Endothelial cell of umbilical vein (primary cell): ENCODE results near the gene MFSD1. TPM values are rescaled to one million over a fixed set of nuclear protein-coding genes. Genes with fewer than 3 reads are reported as not detected.

Experiments used
- BruUV-seq: library from RNA; stranded (reverse); fragments of 400-500 nt; replicated peaks from 2 replicates; lab custom pipeline; 2021; lab: Mats Ljungman, UMichigan
- CTCF ChIA-PET: fragments of 300-600, 350-600 bp; sonication (Branson Sonifier 250); formaldehyde crosslinking; loops from one replicate; lab custom pipeline; 2021; ENCODE audit warnings: antibody characterized with exemption, inconsistent platforms; lab: Charles Lee
- POLR2A ChIA-PET: fragments of 300-600, 350-600 bp; sonication (Branson Sonifier 250); formaldehyde crosslinking; loops from one replicate; lab custom pipeline; 2021; ENCODE audit warnings: antibody characterized with exemption, inconsistent platforms; lab: Charles Lee
- DNase-seq: peaks from one replicate; pipeline ENCODE4 v3.0.0-alpha.2; 2011; ENCODE audit warnings: low read depth, low spot score
- FAIRE-seq: peaks from 2 replicates; lab custom pipeline; 2011; peaks lifted over from hg19 to GRCh38; lab: Jason Lieb, UNC
- H2AFZ ChIP-seq: 2 replicates; pipeline ENCODE4 v1.6.0; 2012; ENCODE audit warnings: low read depth, low read length, control low read depth, inconsistent platforms
- H3K27ac ChIP-seq: 2 replicates; pipeline ENCODE4 v1.5.1; 2011; ENCODE audit warnings: low read depth, mild to moderate bottlenecking, control low read depth, low read length, moderate library complexity; ENCODE audit not compliant: insufficient read depth
- H3K27me3 ChIP-seq, 2 experiments: 2 replicates each; pipeline versions ENCODE4 v1.6.0 to v1.6.1; 2011; ENCODE audit warnings: low read length in 2 of 2, mixed read lengths in 1 of 2; ENCODE audit not compliant: control insufficient read depth in 2 of 2, insufficient read depth in 2 of 2
- H3K36me3 ChIP-seq, 2 experiments: 2 replicates in 1 of 2; 3 replicates in 1 of 2; pipeline ENCODE4 v1.5.1; 2011; ENCODE audit warnings: low read length in 2 of 2, mild to moderate bottlenecking in 1 of 2, moderate library complexity in 1 of 2; ENCODE audit not compliant: control insufficient read depth in 2 of 2, insufficient read depth in 2 of 2; ENCODE audit errors: extremely low read depth in 1 of 2
- H3K4me1 ChIP-seq: 3 replicates; pipeline ENCODE4 v1.5.1; 2011; ENCODE audit warnings: mild to moderate bottlenecking, low read length; ENCODE audit not compliant: control insufficient read depth, insufficient read depth; ENCODE audit errors: extremely low read depth
- H3K4me2 ChIP-seq: 2 replicates; pipeline ENCODE4 v1.6.1; 2011; ENCODE audit warnings: low read length, control low read depth, mixed read lengths; ENCODE audit not compliant: insufficient read depth
- H3K4me3 ChIP-seq, 3 experiments: fragments of 200-600 bp in 1 of 3; sonication (generic), shearing (Covaris generic) in 1 of 3; replicated peaks in 1 of 3; 2 replicates each; pipeline ENCODE4 v1.5.1; 2011 to 2016; ENCODE audit warnings: control low read depth in 3 of 3, low read length in 3 of 3, mild to moderate bottlenecking in 2 of 3, inconsistent platforms in 1 of 3, low read depth in 1 of 3, moderate library complexity in 1 of 3; ENCODE audit not compliant: insufficient read depth in 1 of 3
- H3K79me2 ChIP-seq: 2 replicates; pipeline ENCODE4 v1.6.0; 2012; ENCODE audit warnings: low read length, inconsistent platforms; ENCODE audit not compliant: control insufficient read depth, insufficient read depth
- H3K9ac ChIP-seq: replicated peaks from 2 replicates; pipeline ENCODE3; 2011; ENCODE audit warnings: low read length, control low read depth; ENCODE audit not compliant: insufficient read depth; ENCODE audit errors: extremely low read depth
- H3K9me1 ChIP-seq: replicated peaks from 3 replicates; pipeline ENCODE4 v1.6.0; 2011; ENCODE audit warnings: mild to moderate bottlenecking, low read length; ENCODE audit not compliant: control insufficient read depth, insufficient read depth; ENCODE audit errors: extremely low read depth
- H3K9me3 ChIP-seq: replicated peaks from 2 replicates; pipeline ENCODE4 v1.5.1; 2012; ENCODE audit warnings: low read length, inconsistent platforms; ENCODE audit not compliant: control insufficient read depth, insufficient read depth
- H4K20me1 ChIP-seq: replicated peaks from 2 replicates; pipeline ENCODE3; 2011; ENCODE audit warnings: mild to moderate bottlenecking, low read length; ENCODE audit not compliant: control insufficient read depth, insufficient read depth; ENCODE audit errors: extremely low read depth
- EZH2 ChIP-seq: IDR thresholded peaks from 2 replicates; pipeline ENCODE4 v1.6.1; 2012; ENCODE audit warnings: borderline replicate concordance, low read depth, mild to moderate bottlenecking, moderate library complexity, low read length, inconsistent platforms; ENCODE audit not compliant: severe bottlenecking
- FOS ChIP-seq: IDR thresholded peaks from 2 replicates; pipeline ENCODE4 v1.6.1; 2011; ENCODE audit warnings: mild to moderate bottlenecking, low read length, moderate library complexity, borderline replicate concordance; ENCODE audit not compliant: insufficient read depth
- GATA2 ChIP-seq: IDR thresholded peaks from 2 replicates; pipeline ENCODE4 v1.7.0; 2011; ENCODE audit warnings: low read depth, mild to moderate bottlenecking, moderate library complexity, mixed read lengths, low read length; ENCODE audit not compliant: insufficient read length, insufficient read depth
- JUN ChIP-seq: IDR thresholded peaks from 2 replicates; pipeline ENCODE4 v1.6.1; 2011; ENCODE audit warnings: borderline replicate concordance, low read depth; ENCODE audit not compliant: insufficient read length, insufficient read depth
- MYC ChIP-seq: IDR thresholded peaks from one replicate; pipeline ENCODE4 v1.6.1; 2011; ENCODE audit warnings: mild to moderate bottlenecking, low read depth, low read length
- POLR2A ChIP-seq: IDR thresholded peaks from 2 replicates; pipeline ENCODE4 v1.6.1; 2012; ENCODE audit warnings: low read depth, mild to moderate bottlenecking, control low read depth, low read length
- POLR2AphosphoS5 ChIP-seq: IDR thresholded peaks from 2 replicates; pipeline ENCODE4 v1.6.1; 2012; ENCODE audit warnings: low read depth, mild to moderate bottlenecking, control low read depth, low read length, moderate library complexity; ENCODE audit not compliant: insufficient read depth
- dilution Hi-C: fragments of 300-500 bp; cut with MboI; formaldehyde crosslinking; loops from one replicate; pipeline ENCODE4 v1.15.0; 2019; ENCODE audit warnings: low sequenced_read_pairs; ENCODE audit not compliant: extremely low pct_ligation_motif_present
- intact Hi-C: fragments of 100-400 bp; cut with micrococcal nuclease; formaldehyde crosslinking; loops from one replicate; pipeline ENCODE4 v1.10.0; 2022
- polyA plus RNA-seq, 4 experiments: library from polyadenylated mRNA; depleted of rRNA in 3 of 4; stranded (reverse) in 3 of 4; unstranded in 1 of 4; fragments of >200 nt; gene quantifications; 2 replicates each; pipeline versions ENCODE4 v1.2.1 to v1.2.3, GENCODE V29; 2011 to 2012; ENCODE audit warnings: missing spikeins in 1 of 4
- total RNA-seq: library from RNA; stranded (reverse); gene quantifications from 2 replicates; pipeline ENCODE4 v1.2.3, GENCODE V29; 2021
- TF ChIP-seq, protein P1 (sequence below): IDR thresholded peaks from 2 replicates; pipeline ENCODE4 v1.6.1; 2011; ENCODE audit not compliant: insufficient read depth, insufficient read length
- TF ChIP-seq, protein P2 (sequence below), 2 donors: IDR thresholded peaks; 1 replicate in 1 of 2; 2 replicates in 1 of 2; pipeline ENCODE4 v1.5.1; 2011; ENCODE audit warnings: low read length in 2 of 2, mild to moderate bottlenecking in 2 of 2, moderate library complexity in 2 of 2, control low read depth in 1 of 2, inconsistent platforms in 1 of 2, low read depth in 1 of 2; ENCODE audit not compliant: insufficient read depth in 1 of 2; ENCODE audit errors: extremely low read depth in 1 of 2

Gene MFSD1
- total and polyA plus RNA-seq, 2 donors (not counting 3 experiments of a cell fraction or from before 2014, with no cell fraction given): 38.2 to 65.1 TPM

DNA sequence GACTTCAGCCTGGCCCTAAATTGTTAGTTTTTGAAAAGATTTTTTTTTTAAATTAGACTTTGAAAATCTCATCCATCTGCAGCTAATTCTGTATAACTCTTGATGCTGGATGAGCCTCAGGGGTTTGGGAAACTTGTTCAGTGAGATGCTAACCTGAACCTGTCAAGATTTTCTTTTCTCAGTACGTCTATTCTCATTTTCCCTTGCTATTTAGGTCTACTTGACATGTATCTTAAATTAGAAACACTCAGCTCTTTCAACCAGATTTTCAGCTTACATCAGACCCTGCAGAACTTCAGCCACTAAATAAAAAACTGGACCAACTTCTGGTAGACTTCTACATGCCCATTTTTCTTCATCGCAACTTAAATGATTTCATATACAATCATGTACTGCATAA is 61.4 kb downstream of the MFSD1 start:
- Histone ChIP-seq H3K4me2 (no peak overlapping the region), H3K79me2 (no peaks in the 10 kb centered on the region), H3K4me1 (no peaks in the 10 kb centered on the region), H3K36me3 (no peaks in the 10 kb centered on the region), H3K27me3 (no peaks in the 10 kb centered on the region), H3K9me1 (no peaks in the 10 kb centered on the region), H4K20me1 (no peaks in the 10 kb centered on the region), H3K27ac (no peak overlapping the region), H2AFZ (no peak overlapping the region), H3K9me3 (no peaks in the 10 kb centered on the region), H3K9ac (no peak overlapping the region), H3K4me3 (no peak overlapping the region)
- intact Hi-C loops (no loop called here), dilution Hi-C loops (no loop called here)
- BruUV-seq: no TSS peak
- TF ChIP-seq EZH2 (no peak), POLR2AphosphoS5 (no peak), GATA2 (no peak), FOS (no peak), MYC (no peak), JUN (no peak), POLR2A (no peak)
- TF ChIP-seq, protein P1, sequence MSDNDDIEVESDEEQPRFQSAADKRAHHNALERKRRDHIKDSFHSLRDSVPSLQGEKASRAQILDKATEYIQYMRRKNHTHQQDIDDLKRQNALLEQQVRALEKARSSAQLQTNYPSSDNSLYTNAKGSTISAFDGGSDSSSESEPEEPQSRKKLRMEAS: no peak
- TF ChIP-seq, protein P2, sequence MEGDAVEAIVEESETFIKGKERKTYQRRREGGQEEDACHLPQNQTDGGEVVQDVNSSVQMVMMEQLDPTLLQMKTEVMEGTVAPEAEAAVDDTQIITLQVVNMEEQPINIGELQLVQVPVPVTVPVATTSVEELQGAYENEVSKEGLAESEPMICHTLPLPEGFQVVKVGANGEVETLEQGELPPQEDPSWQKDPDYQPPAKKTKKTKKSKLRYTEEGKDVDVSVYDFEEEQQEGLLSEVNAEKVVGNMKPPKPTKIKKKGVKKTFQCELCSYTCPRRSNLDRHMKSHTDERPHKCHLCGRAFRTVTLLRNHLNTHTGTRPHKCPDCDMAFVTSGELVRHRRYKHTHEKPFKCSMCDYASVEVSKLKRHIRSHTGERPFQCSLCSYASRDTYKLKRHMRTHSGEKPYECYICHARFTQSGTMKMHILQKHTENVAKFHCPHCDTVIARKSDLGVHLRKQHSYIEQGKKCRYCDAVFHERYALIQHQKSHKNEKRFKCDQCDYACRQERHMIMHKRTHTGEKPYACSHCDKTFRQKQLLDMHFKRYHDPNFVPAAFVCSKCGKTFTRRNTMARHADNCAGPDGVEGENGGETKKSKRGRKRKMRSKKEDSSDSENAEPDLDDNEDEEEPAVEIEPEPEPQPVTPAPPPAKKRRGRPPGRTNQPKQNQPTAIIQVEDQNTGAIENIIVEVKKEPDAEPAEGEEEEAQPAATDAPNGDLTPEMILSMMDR (IDR thresholded peaks at IDR 0.05; ENCODE audit: extremely low read depth in 1 of 2, insufficient read depth in 1 of 2, low read depth in 1 of 2, low read length in 2 of 2): no peak
- ChIA-PET CTCF (interaction anchor here (1.0 to 1.4 kb wide), 3 partner anchors 10 to 18 kb away, joined by 3 read pairs; no protein-coding TSS in a partner anchor), POLR2A (no interaction called here)
- FAIRE-seq (no peak), DNase-seq (no peak)
